Stimulated activated naive CD4-positive, alpha-beta T cell treated with Interleukin-2 at 50 U/mL for 16 hours (primary cell): ENCODE measurements around the gene MEGF6.

ENCODE experiments used
- DNase-seq: peaks from one replicate; lab custom pipeline; 2025; lab: John Stamatoyannopoulos, UW

The MEGF6 gene

GRCh38 chr1:3485016-3485415 lies 126.3 kb downstream of the MEGF6 start:
- no peak for DNase-seq

- DNase-seq, result peak; percentile 26
Measured at GRCh38 chr1:3483801-3484444, 127.4 kb downstream of the MEGF6 start.

DNA sequence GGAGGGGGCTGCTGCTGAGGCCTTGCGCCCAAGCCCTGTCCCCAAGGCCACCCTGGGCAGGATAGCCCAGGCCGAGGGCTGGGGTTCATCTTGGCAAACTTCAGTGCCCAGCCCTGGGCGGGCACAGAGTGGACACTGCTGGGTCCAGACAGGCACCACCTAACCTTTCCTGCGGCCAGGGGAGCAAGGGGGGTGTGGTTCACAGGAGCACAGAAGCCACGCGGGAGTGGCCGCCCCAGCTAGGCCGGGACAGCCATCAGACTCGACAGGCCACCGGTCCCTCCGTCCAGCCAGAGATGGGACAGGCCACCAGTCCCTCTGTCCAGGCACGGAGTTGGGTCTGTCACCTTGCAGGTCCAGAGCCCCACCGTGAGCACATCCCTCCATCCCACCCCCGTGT lies 127.9 kb downstream of the MEGF6 start:
- no peak for DNase-seq

GRCh38 chr1:3482378-3482849 lies 128.9 kb downstream of the MEGF6 start:
- DNase-seq, result no peak

GRCh38 chr1:3481836-3482375 lies 129.4 kb downstream of the MEGF6 start:
- DNase-seq, result no peak

- DNase-seq, result no peak
Measured at GRCh38 chr1:3481046-3481445, 130.3 kb downstream of the MEGF6 start.

GRCh38 chr1:3480369-3480719 lies 131.0 kb downstream of the MEGF6 start:
- no peak for DNase-seq

- DNase-seq, result no peak
Measured at GRCh38 chr1:3479511-3480368, 131.6 kb downstream of the MEGF6 start.

DNA sequence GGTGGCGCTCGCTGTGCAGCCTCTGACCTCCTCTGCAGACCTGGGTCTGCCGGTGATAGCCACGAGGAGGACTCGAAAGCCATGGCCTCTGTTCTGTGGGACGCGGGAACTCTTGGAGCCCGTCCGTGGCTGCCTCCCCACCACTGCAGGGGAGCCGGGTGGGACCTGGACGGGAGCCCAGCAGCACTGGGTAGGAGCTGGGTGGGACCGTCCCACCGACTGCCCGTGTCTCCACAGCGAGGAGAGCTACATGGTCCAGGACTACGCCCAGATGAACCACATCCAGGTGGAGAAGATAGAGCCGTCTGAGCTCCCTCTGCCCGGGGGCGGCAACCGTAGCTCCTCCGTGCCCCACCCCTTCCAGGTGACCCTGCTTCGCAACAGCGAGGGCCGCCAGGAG lies 133.1 kb downstream of the MEGF6 start:
- no peak for DNase-seq

DNA sequence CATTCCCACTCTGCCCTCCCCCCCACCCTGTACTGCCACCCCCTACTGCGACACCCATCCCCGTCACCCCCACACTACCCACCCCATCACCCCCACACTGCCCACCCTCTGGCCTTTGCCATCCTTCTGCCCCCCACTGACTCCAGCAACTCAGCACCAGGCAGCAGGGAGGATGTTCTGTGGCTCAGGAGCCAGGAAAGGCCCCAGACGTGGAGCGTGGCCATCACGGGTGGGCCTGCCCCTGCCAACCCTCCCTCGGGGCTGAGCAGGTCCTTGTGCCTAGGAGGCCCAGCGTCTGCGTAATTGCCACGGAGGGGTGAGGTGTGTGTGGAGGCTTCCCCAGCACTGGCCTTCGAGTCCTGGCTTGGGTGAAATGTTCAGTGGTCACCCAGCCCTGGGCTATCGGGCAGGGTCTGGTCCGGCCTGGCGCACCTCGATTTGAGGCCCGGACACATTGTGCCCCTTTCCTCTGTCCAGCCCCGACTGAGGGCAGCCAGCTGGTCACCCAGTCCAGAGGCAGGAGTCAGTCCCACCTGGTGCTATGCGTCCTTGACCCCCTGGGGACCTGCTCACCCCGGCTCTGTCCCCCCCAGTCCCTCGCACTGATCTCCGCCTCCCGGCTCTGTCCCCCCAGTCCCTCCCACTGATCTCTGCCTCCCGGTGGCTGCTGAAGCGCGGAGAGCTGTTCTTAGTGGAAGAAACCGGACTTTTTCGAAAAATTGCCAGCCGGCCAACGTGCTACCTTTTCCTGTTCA lies 133.9 kb downstream of the MEGF6 start:
- no peak for DNase-seq

DNA sequence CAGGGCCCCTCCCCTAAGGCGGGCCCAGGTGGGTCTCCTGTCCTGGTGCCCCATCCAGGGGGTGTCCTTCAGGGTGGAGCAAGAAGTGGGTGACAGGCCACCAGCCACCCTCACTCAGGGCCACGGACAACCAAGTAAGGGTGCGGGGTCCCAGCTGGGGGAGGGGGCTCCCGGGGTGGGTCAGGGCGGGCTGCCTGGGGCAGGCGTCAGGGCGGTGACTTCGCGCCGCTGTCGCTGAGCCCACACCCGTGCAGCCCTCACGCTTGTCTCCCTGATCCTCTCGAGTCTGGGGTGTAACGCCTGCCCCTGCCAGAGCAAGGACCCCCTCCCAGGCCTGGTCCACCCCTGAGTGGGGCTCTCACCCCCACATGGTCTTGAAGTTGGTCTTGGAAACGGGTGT lies 134.6 kb downstream of the MEGF6 start:
- no peak for DNase-seq

GRCh38 chr1:3475839-3476573 lies 135.3 kb downstream of the MEGF6 start:
- DNase-seq, result no peak

DNA sequence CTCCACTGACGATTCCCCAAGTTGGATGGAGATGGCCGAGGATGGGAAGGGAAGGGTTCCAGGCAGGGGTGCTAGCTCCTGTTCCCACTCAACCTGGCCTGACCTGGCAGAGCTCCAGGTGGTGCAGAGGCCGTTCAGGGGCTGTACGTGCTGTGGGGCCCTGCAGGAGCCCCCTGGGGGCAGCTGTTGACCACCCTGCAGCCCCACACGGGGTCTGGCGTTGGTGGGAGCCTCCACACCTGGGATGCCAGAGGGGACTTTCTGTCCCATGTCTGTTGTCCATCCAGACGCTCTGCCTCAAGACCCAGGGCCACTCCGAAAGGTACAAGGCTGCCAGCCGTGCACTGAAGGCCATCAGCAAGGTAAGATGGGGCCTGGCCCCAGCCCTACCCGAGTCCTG lies 136.9 kb downstream of the MEGF6 start:
- no peak for DNase-seq

GRCh38 chr1:3474016-3474415 lies 137.3 kb downstream of the MEGF6 start:
- DNase-seq, result no peak

DNA sequence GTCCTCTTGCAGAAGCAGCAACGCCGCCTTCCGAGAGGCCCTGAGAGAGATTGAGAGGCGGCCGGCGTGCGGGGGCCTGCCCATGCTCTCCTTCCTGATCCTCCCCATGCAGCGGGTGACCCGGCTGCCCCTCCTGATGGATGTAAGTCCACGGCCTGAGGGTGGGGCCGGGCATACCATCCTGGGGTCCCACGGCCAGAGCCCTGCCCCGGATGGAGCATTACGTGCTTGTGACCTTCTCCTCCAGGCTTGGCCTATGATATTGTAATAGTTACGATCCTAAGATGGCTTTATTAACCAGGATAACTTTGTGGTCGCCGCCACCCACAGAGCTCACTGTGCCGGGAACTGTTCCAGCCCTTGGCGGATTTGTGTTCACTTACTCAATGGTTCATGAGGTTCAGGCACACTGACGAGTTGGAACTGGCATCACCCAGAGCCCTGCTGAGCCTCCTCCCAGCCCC lies 137.9 kb downstream of the MEGF6 start:
- no peak for DNase-seq

DNA sequence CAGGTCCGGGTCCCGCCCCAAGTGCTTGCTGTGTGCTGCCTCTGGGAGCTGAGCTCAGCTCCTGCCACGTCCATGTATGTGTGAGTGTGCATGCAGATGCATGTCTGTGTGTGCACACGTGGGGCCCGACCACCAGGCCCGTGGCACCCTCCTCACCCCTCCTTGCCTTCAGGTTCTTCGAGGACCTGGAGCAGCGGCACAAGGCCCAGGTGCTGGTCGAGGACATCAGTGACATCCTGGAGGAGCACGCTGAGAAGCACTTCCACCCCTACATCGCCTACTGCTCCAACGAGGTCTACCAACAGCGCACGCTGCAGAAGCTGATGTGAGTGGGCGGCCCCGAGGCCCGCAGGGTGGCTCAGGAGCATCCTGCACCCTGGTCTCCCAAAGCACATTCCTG lies 138.4 kb downstream of the MEGF6 start:
- no peak for DNase-seq

- DNase-seq, result no peak
Measured at GRCh38 chr1:3472088-3472850, 139.0 kb downstream of the MEGF6 start.

DNA sequence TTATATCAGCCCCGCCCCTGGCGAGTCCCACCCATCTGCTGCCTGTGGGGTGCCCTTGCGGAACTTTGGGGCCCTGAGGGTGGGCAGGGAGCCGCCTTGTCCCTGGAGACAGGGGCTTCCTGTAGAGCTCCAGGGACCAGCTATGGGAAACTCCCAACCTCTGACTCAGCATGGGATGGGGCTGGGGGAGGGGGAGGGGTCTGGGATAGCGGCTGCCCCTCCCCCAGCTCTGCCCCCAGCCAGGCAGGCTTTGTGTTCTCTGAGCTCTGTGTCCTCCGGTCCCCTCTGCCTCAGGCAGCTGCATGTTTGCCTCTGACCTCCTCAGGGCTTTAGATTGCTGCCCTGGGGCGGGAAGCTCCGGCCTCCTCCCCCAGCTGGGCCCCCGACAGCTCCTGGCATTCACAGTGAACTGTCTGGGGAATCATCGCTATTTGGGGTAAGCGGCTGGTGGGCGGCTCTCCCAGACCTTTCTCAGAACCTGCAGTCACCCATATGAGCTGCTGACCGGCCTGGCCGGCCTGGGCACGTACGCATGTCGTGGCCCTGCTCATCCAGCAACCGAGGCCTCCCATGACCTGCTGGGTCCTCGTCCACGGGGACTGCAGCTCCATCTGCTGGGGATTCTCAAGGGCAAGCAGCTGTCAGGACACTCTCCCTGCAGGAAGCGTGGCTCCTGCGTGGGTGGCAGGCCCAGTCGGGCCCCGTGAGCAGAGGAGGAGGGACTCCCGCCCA lies 139.8 kb downstream of the MEGF6 start:
- no peak for DNase-seq

GRCh38 chr1:3470650-3471355 lies 140.5 kb downstream of the MEGF6 start:
- no peak for DNase-seq
